SK-N-SH (cell line): ENCODE measurements around the gene PIEZO2. TPM values are rescaled to one million over a fixed set of nuclear protein-coding genes. Genes with fewer than 3 reads are reported as not detected.

Experiments
- CTCF ChIA-PET: fragments of 300-600, 350-600 bp; formaldehyde crosslinking; extraction: SDS; loops from one replicate; lab custom pipeline; 2021; lab: Yijun Ruan, JAX
- POLR2A ChIA-PET: fragments of 350-600 bp; sonication (Branson Sonifier 250); formaldehyde crosslinking; extraction: SDS; loops from one replicate; lab custom pipeline; 2020; ENCODE audit warnings: antibody characterized with exemption, inconsistent platforms; lab: Yijun Ruan, JAX
- DNase-seq: peaks from one replicate; pipeline ENCODE4 v3.0.0; 2012
- H2AFZ ChIP-seq: fragments of 200-600 bp; sonication (generic); 2 replicates; pipeline ENCODE4 v1.8.1; 2016; ENCODE audit warnings: antibody characterized with exemption, mild to moderate bottlenecking, low read depth
- H3F3A ChIP-seq: fragments of 200-600 bp; sonication (generic); replicated peaks from 2 replicates; pipeline ENCODE3; 2016; ENCODE audit warnings: antibody characterized with exemption, mild to moderate bottlenecking; ENCODE audit not compliant: insufficient read depth
- H3K27ac ChIP-seq, 2 experiments: fragments of 200-500 bp in 1 of 2; fragments of 200-600 bp in 1 of 2; sonication (Bioruptor generic) in 1 of 2; sonication (generic), shearing (Covaris generic) in 1 of 2; 2 replicates each; pipeline versions ENCODE4 v1.5.1 to v1.6.1; 2014 to 2016; ENCODE audit warnings: low read depth in 2 of 2, inconsistent platforms in 1 of 2, low read length in 1 of 2, mild to moderate bottlenecking in 1 of 2, mixed read lengths in 1 of 2
- H3K27me3 ChIP-seq: fragments of 200-600 bp; sonication (generic), shearing (Covaris generic); 2 replicates; pipeline ENCODE4 v1.6.1; 2016; ENCODE audit warnings: mixed run types; ENCODE audit not compliant: insufficient read depth
- H3K36me3 ChIP-seq, 2 experiments: fragments of 200-500 bp in 1 of 2; fragments of 200-600 bp in 1 of 2; sonication (Bioruptor generic) in 1 of 2; sonication (generic) in 1 of 2; replicated peaks in 1 of 2; 2 replicates each; pipeline versions ENCODE3 to v1.5.1; 2014 to 2016; ENCODE audit warnings: low read length in 1 of 2, mild to moderate bottlenecking in 1 of 2; ENCODE audit not compliant: insufficient read depth in 2 of 2, control insufficient read depth in 1 of 2
- H3K4me1 ChIP-seq, 2 experiments: fragments of 200-500 bp in 1 of 2; fragments of 200-600 bp in 1 of 2; sonication (Bioruptor generic) in 1 of 2; sonication (generic), shearing (Covaris generic) in 1 of 2; 2 replicates each; pipeline versions ENCODE4 v1.5.1 to v1.6.1; 2014 to 2016; ENCODE audit warnings: low read depth in 1 of 2, low read length in 1 of 2, mixed run types in 1 of 2; ENCODE audit not compliant: insufficient read depth in 2 of 2, control insufficient read depth in 1 of 2
- H3K4me2 ChIP-seq: fragments of 200-600 bp; sonication (generic), shearing (Covaris generic); 2 replicates; pipeline ENCODE4 v1.6.1; 2017; ENCODE audit warnings: mixed run types
- H3K4me3 ChIP-seq, 2 experiments: fragments of 200-500 bp in 1 of 2; fragments of 200-600 bp in 1 of 2; sonication (Bioruptor generic) in 1 of 2; sonication (generic), shearing (Covaris generic) in 1 of 2; 2 replicates each; pipeline versions ENCODE4 v1.5.1 to v1.8.1; 2014 to 2016; ENCODE audit warnings: low read depth in 2 of 2, inconsistent platforms in 1 of 2, low read length in 1 of 2, mild to moderate bottlenecking in 1 of 2, mixed read lengths in 1 of 2, moderate library complexity in 1 of 2
- H3K79me2 ChIP-seq: fragments of 200-600 bp; sonication (generic); 2 replicates; pipeline ENCODE4 v1.8.1; 2017; ENCODE audit warnings: mild to moderate bottlenecking; ENCODE audit not compliant: insufficient read depth
- H3K9ac ChIP-seq: fragments of 200-600 bp; sonication (generic); 2 replicates; pipeline ENCODE4 v1.6.1; 2017; ENCODE audit warnings: mixed run types
- H3K9me2 ChIP-seq: fragments of 200-600 bp; sonication (generic); 2 replicates; pipeline ENCODE4 v1.6.1; 2017; ENCODE audit warnings: mixed run types
- H3K9me3 ChIP-seq: fragments of 200-600 bp; sonication (generic); 2 replicates; pipeline ENCODE4 v1.6.1; 2017; ENCODE audit warnings: mixed run types, mild to moderate bottlenecking, moderate library complexity
- H4K20me1 ChIP-seq: fragments of 200-600 bp; sonication (generic); 2 replicates; pipeline ENCODE4 v1.6.1; 2017; ENCODE audit warnings: mild to moderate bottlenecking, mixed run types; ENCODE audit not compliant: insufficient read depth
- CHD2 ChIP-seq: fragments of 150-350 bp; IDR thresholded peaks from 2 replicates; pipeline ENCODE4 v1.6.1; 2018; ENCODE audit warnings: low read length; ENCODE audit not compliant: partially characterized antibody
- ELF1 ChIP-seq: IDR thresholded peaks from 2 replicates; pipeline ENCODE4 v1.4.0; 2012
- EZH2phosphoT487 ChIP-seq: fragments of 200-600 bp; sonication (generic); IDR thresholded peaks from 2 replicates; pipeline ENCODE4 v1.6.1; 2017; ENCODE audit warnings: low read depth, mixed run types, mild to moderate bottlenecking, antibody characterized with exemption, moderate library complexity, borderline replicate concordance
- FOXM1 ChIP-seq: IDR thresholded peaks from 2 replicates; pipeline ENCODE4 v1.4.0; 2012; ENCODE audit warnings: low read depth, mild to moderate bottlenecking
- NFIC ChIP-seq: IDR thresholded peaks from 2 replicates; pipeline ENCODE4 v1.4.0; 2012; ENCODE audit warnings: borderline replicate concordance
- RAD21 ChIP-seq: IDR thresholded peaks from 2 replicates; pipeline ENCODE4 v1.6.1; 2012; ENCODE audit warnings: mild to moderate bottlenecking, low read length
- SIN3A ChIP-seq: IDR thresholded peaks from 2 replicates; pipeline ENCODE4 v1.6.1; 2012; ENCODE audit warnings: low read depth, mild to moderate bottlenecking, low read length, moderate library complexity, borderline replicate concordance
- TCF12 ChIP-seq: IDR thresholded peaks from 2 replicates; pipeline ENCODE4 v1.4.0; 2012
- WGBS: methylation state at CpG from one replicate; pipeline ENCODE4 v1.1.6; 2017; ENCODE audit warnings: low lambda C conversion rate; 5-methylcytosine and 5-hydroxymethylcytosine counted together
- polyA plus RNA-seq, 3 experiments: library from polyadenylated mRNA; depleted of rRNA; stranded (reverse); fragments of >200 nt; gene quantifications; 2 replicates each; pipeline ENCODE4 v1.2.3, GENCODE V29; 2012
- TF ChIP-seq, protein P1 (sequence below): fragments of 150-350 bp; IDR thresholded peaks from 2 replicates; pipeline ENCODE4 v1.6.1; 2016; ENCODE audit warnings: mild to moderate bottlenecking, low read depth, low read length
- TF ChIP-seq, protein P2 (sequence below): IDR thresholded peaks from 2 replicates; pipeline ENCODE4 v1.6.1; 2012; ENCODE audit warnings: mild to moderate bottlenecking, low read depth, low read length, moderate library complexity
- TF ChIP-seq, protein P3 (sequence below): IDR thresholded peaks from 2 replicates; pipeline ENCODE4 v1.4.0; 2012; ENCODE audit warnings: low read depth

Gene PIEZO2
- polyA plus RNA-seq, 1 of the 3 experiments (the other 2 are of a cell fraction) = not detected

DNA sequence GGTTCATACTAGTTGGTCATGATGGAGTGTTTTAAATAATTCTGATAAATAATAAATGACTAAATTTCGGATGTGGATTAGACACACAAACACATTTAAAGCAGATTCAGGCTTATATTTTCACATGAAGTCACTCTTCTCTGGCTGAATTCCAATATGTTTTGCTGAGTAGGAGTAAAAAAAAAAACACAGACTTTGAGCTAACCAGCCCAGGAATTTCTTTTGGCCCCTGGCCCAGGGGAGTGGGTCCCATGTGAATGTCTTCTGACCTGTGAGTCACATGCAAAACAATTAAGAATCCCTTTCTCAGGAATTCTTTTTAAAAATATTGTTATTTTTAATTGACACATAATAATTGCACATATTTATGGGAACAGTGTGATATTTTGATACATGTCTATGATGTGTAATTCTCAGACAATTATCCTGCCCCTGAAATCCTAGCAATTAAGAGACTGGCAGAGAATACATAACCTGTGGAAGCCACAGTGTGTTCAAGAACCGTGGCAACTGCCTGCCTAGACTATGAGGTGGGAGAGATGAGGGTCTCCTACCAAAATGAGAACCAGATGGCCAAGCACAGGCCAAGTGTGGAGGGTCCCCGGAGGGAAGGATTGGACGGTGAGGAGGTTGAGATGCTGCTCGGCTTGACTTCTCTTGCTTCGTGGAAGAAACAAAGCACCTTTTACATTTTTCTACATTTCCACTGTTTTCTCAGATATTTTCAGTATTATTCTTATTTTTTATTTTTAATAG, 236.4 kb downstream of the PIEZO2 start:
- H3K4me2 ChIP-seq = no peak overlapping the region
- H3K4me3 ChIP-seq = no peak overlapping the region
- no peak overlapping the region for H3K9ac ChIP-seq
- TF ChIP-seq RAD21 (no peak), TCF12 (no peak), CHD2 (no peak), FOXM1 (no peak), NFIC (no peak)
- TF ChIP-seq, protein P1, sequence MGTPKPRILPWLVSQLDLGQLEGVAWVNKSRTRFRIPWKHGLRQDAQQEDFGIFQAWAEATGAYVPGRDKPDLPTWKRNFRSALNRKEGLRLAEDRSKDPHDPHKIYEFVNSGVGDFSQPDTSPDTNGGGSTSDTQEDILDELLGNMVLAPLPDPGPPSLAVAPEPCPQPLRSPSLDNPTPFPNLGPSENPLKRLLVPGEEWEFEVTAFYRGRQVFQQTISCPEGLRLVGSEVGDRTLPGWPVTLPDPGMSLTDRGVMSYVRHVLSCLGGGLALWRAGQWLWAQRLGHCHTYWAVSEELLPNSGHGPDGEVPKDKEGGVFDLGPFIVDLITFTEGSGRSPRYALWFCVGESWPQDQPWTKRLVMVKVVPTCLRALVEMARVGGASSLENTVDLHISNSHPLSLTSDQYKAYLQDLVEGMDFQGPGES = no peak
- DNase-seq = no peak
- H3K79me2 ChIP-seq = no peaks in the 10 kb centered on the region
- no peaks in the 10 kb centered on the region; the same call in 1 of the 2 replicates for H3K27me3 ChIP-seq
- ChIA-PET CTCF (no interaction called here), POLR2A (no interaction called here)
- H3K27ac ChIP-seq = no peak overlapping the region
- no peaks in the 10 kb centered on the region for H4K20me1 ChIP-seq
- H2AFZ ChIP-seq = no peak overlapping the region
- WGBS = 0% methylated on average over 6 of the region's 6 CpGs
- H3K4me1 ChIP-seq = no peaks in the 10 kb centered on the region
- H3K9me3 ChIP-seq = no peaks in the 10 kb centered on the region
- H3K36me3 ChIP-seq = no peaks in the 10 kb centered on the region
- H3F3A ChIP-seq = no peaks in the 10 kb centered on the region
- H3K9me2 ChIP-seq = no peaks in the 10 kb centered on the region

DNA sequence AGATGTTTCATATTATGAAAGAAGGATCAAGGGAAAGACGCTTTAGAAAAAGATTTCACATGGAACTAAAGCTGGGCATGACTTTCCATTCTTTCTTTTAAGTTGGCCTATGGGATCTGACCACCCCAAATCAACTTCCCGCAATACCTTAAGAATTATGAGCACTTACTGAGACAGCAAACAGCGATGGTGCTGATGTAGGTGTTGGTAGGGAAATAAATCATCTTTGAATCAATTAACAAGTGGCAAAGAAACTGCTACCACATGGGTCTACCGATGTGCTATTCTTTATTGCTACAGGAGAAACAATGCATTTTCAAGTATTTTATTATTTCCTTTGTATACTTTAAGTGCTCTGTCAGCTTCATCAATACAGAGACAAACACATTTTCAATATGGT, 239.6 kb downstream of the PIEZO2 start:
- POLR2A ChIA-PET = no interaction called here
- no peak for TF ChIP-seq ELF1
- no peak for TF ChIP-seq CHD2
- TF ChIP-seq, protein P2, sequence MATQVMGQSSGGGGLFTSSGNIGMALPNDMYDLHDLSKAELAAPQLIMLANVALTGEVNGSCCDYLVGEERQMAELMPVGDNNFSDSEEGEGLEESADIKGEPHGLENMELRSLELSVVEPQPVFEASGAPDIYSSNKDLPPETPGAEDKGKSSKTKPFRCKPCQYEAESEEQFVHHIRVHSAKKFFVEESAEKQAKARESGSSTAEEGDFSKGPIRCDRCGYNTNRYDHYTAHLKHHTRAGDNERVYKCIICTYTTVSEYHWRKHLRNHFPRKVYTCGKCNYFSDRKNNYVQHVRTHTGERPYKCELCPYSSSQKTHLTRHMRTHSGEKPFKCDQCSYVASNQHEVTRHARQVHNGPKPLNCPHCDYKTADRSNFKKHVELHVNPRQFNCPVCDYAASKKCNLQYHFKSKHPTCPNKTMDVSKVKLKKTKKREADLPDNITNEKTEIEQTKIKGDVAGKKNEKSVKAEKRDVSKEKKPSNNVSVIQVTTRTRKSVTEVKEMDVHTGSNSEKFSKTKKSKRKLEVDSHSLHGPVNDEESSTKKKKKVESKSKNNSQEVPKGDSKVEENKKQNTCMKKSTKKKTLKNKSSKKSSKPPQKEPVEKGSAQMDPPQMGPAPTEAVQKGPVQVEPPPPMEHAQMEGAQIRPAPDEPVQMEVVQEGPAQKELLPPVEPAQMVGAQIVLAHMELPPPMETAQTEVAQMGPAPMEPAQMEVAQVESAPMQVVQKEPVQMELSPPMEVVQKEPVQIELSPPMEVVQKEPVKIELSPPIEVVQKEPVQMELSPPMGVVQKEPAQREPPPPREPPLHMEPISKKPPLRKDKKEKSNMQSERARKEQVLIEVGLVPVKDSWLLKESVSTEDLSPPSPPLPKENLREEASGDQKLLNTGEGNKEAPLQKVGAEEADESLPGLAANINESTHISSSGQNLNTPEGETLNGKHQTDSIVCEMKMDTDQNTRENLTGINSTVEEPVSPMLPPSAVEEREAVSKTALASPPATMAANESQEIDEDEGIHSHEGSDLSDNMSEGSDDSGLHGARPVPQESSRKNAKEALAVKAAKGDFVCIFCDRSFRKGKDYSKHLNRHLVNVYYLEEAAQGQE = no peak
- TF ChIP-seq, protein P3, sequence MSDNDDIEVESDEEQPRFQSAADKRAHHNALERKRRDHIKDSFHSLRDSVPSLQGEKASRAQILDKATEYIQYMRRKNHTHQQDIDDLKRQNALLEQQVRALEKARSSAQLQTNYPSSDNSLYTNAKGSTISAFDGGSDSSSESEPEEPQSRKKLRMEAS = no peak
- TF ChIP-seq SIN3A = no peak
- TF ChIP-seq EZH2phosphoT487 = no peak
- H3K9ac ChIP-seq = no peak overlapping the region

More for the DNA sequence above, 239.6 kb downstream of the PIEZO2 start:
- no peak overlapping the region for H3K4me2 ChIP-seq
- H3K79me2 ChIP-seq = no peaks in the 10 kb centered on the region
- WGBS = 7% methylated on average over 4 of the region's 4 CpGs
- CTCF ChIA-PET = interaction anchor here (0.6 to 1.2 kb wide), 2 partner anchors 84 to 227 kb away, joined by 3 read pairs; no protein-coding TSS in a partner anchor
- H3F3A ChIP-seq = no peaks in the 10 kb centered on the region
- DNase-seq = no peak
- H2AFZ ChIP-seq = no peak overlapping the region
- no peaks in the 10 kb centered on the region for H3K36me3 ChIP-seq
- H3K4me3 ChIP-seq = no peak overlapping the region
- peaks cover 6% of the 10 kb centered on the region; the same call in 1 of the 2 replicates for H3K27me3 ChIP-seq
- no peaks in the 10 kb centered on the region for H3K9me2 ChIP-seq
- H3K9me3 ChIP-seq = no peaks in the 10 kb centered on the region
- H4K20me1 ChIP-seq = no peaks in the 10 kb centered on the region
- no peaks in the 10 kb centered on the region for H3K4me1 ChIP-seq
- no peak overlapping the region for H3K27ac ChIP-seq
